ENCODE data around the gene AOPEP. TPM values are rescaled to one million over a fixed set of nuclear protein-coding genes. Genes with fewer than 3 reads are reported as not detected.
A peak's percentile ranks its signal among the peaks of the same experiment; 100 is the strongest.

The AOPEP gene
- total and polyA plus RNA-seq, 9 of the 15 experiments (the other 6 are each of a cell fraction or from before 2014, with no cell fraction given), result 4.5 to 19.3 (median 13.5) TPM

- no peak for TF ChIP-seq GABPB1 (CRISPR knock-in tag; IDR thresholded peaks at IDR 0.05)
Measured at GRCh38 chr9:94983552-94983951, 257.1 kb downstream of the AOPEP start (continued).

- no peaks in the 10 kb centered on the region for H3K79me2 ChIP-seq (ENCODE audit: control insufficient read depth, insufficient read depth, low read length)
- no peaks in the 10 kb centered on the region for H3K9me3 ChIP-seq (replicated peaks; ENCODE audit: control insufficient read depth, insufficient read depth, low read depth, low read length)
- no peak overlapping the region for H3K27ac ChIP-seq (ENCODE audit: extremely low read depth, low read depth, low read length)
- DNase-seq (ENCODE audit: extremely low read depth in 1 of 4, low spot score in 3 of 4) (no peak), FAIRE-seq (no peak), ATAC-seq (no peak)
- POLR2A ChIA-PET, result interaction anchor here (0.6 kb wide), 1 partner anchor 317 kb away, joined by 3 read pairs; no protein-coding TSS in a partner anchor
- CTCF ChIA-PET (ENCODE audit: low intra/inter-chr PET ratio), result no interaction called here
- peaks cover 0 to 6% of the 10 kb centered on the region in 2 experiments; a peak in 3 of 5 replicates for H3K4me1 ChIP-seq (replicated peaks in 1 of 2; ENCODE audit: control insufficient read depth in 2 of 2, insufficient read depth in 2 of 2, low read length in 2 of 2)
- H4K20me1 ChIP-seq (replicated peaks; ENCODE audit: control insufficient read depth, insufficient read depth, low read length), result no peaks in the 10 kb centered on the region
- H3K4me3 ChIP-seq, result no peak overlapping the region
- 0 out of 2 replicates have a peak overlapping the region, but pooled peaks have one; percentile 14 for H2AFZ ChIP-seq (ENCODE audit: low read depth, low read length)
- intact Hi-C loops (cut with micrococcal nuclease) (no loop called here), in situ Hi-C loops (cut with MboI) (no loop called here)
- H3K36me3 ChIP-seq (ENCODE audit: control insufficient read depth, insufficient read depth, low read length), result no peaks in the 10 kb centered on the region
- H3K9ac ChIP-seq (ENCODE audit: insufficient read depth in 1 of 2, low read depth in 2 of 2, low read length in 2 of 2), result 0 out of 4 replicates have a peak overlapping the region, but pooled peaks of 1 of the 2 experiments have one; percentile 2
- no peak overlapping the region for H3K4me2 ChIP-seq (ENCODE audit: insufficient read depth, low read length)
- no TSS peak for BruUV-seq (replicated peaks)
- peaks cover 5% of the 10 kb centered on the region for H3K9me1 ChIP-seq (ENCODE audit: control insufficient read depth, insufficient read depth, low read length)
- no peaks in the 10 kb centered on the region for H3K27me3 ChIP-seq (ENCODE audit: control insufficient read depth in 2 of 2, insufficient read depth in 2 of 2, low read length in 2 of 2)
- no peak for TF ChIP-seq MEIS2 (IDR thresholded peaks at IDR 0.05; ENCODE audit: partially characterized antibody)
- TF ChIP-seq ZNF41 (CRISPR knock-in tag; conservative IDR thresholded peaks at IDR 0.05), result no peak
- no peak for TF ChIP-seq PHF8 (IDR thresholded peaks at IDR 0.05; ENCODE audit: borderline replicate concordance, low read length)
- no peak for TF ChIP-seq COPS2 (conservative IDR thresholded peaks at IDR 0.05)
- TF ChIP-seq MCM2 (IDR thresholded peaks at IDR 0.05; ENCODE audit: low read depth), result no peak
- TF ChIP-seq HNRNPL (IDR thresholded peaks at IDR 0.05; ENCODE audit: low read depth, low read length), result no peak
- TF ChIP-seq GATAD2A (IDR thresholded peaks at IDR 0.05), result no peak
- TF ChIP-seq ZNF212 (CRISPR knock-in tag; IDR thresholded peaks at IDR 0.05), result no peak
- TF ChIP-seq ZFP1 (CRISPR knock-in tag; IDR thresholded peaks at IDR 0.05), result no peak
- no peak for TF ChIP-seq SMARCA4 (IDR thresholded peaks at IDR 0.05)
- TF ChIP-seq KLF6 (CRISPR knock-in tag; IDR thresholded peaks at IDR 0.05; ENCODE audit: borderline replicate concordance), result no peak
- TF ChIP-seq ZKSCAN8 (CRISPR knock-in tag; IDR thresholded peaks at IDR 0.05), result no peak
- TF ChIP-seq HEY1 (CRISPR knock-in tag; IDR thresholded peaks at IDR 0.05; ENCODE audit: borderline replicate concordance), result no peak
- no peak for TF ChIP-seq ZNF584 (CRISPR knock-in tag; IDR thresholded peaks at IDR 0.05; ENCODE audit: low read depth)
- no peak for TF ChIP-seq PBX2 (CRISPR knock-in tag; IDR thresholded peaks at IDR 0.05; ENCODE audit: low read depth)
- no peak for TF ChIP-seq PBX2 (tag; conservative IDR thresholded peaks at IDR 0.05; ENCODE audit: low read depth)
- TF ChIP-seq RAD51 (IDR thresholded peaks at IDR 0.05; ENCODE audit: borderline replicate concordance, low read depth), result no peak
- no peak for TF ChIP-seq SIX5 (IDR thresholded peaks at IDR 0.05; ENCODE audit: borderline replicate concordance in 1 of 2, insufficient read depth in 1 of 2, low read depth in 1 of 2, low read length in 2 of 2)
- no peak for TF ChIP-seq NCOA1 (IDR thresholded peaks at IDR 0.05; ENCODE audit: low read depth)
- WGBS (ENCODE audit: insufficient coverage, low coverage, missing lambda C conversion rate), result 84% methylated on average over 9 of the region's 9 CpGs
Measured at GRCh38 chr9:94984891-94985476, 258.5 kb downstream of the AOPEP start.

All from K562 (cell line).